GM12878 (cell line): ENCODE measurements around the gene XYLB. TPM values are rescaled to one million over a fixed set of nuclear protein-coding genes. Genes with fewer than 3 reads are reported as not detected.

Experiments used
- ATAC-seq: fragments of 200-7000 bp; cut with Tn5 transposase; 3 replicates; pipeline ENCODE4 v1.9.1; 2020; ENCODE audit warnings: mild to moderate bottlenecking, moderate library complexity
- BruUV-seq: library from RNA; stranded (reverse); fragments of 400-500 nt; replicated peaks from 2 replicates; lab custom pipeline; 2021; lab: Mats Ljungman, UMichigan
- CTCF ChIA-PET: fragments of 300-600 bp; sonication (Branson Sonifier 250); formaldehyde crosslinking; extraction: SDS; loops from one replicate; lab custom pipeline; 2021; ENCODE audit warnings: inconsistent platforms; lab: Yijun Ruan, JAX
- POLR2A ChIA-PET: fragments of 350-600 bp; formaldehyde crosslinking; extraction: SDS; loops from one replicate; lab custom pipeline; 2021; ENCODE audit warnings: inconsistent platforms; lab: Charles Lee
- RAD21 ChIA-PET: fragments of 300-600 bp; sonication (Branson Sonifier 250); formaldehyde crosslinking; loops from one replicate; lab custom pipeline; 2023; ENCODE audit warnings: antibody characterized with exemption; ENCODE audit not compliant: unreplicated experiment; lab: Charles Lee
- SMC1A ChIA-PET: fragments of 300-600 bp; sonication (Branson Sonifier 250); formaldehyde crosslinking; loops from one replicate; lab custom pipeline; 2023; ENCODE audit not compliant: unreplicated experiment, uncharacterized antibody; lab: Charles Lee
- DNase-seq: peaks from one replicate; pipeline ENCODE4 v3.0.0-alpha.2; 2011; ENCODE audit warnings: low read depth, low spot score
- FAIRE-seq: peaks from 3 replicates; lab custom pipeline; 2011; peaks lifted over from hg19 to GRCh38; lab: Jason Lieb, UNC
- H2AFZ ChIP-seq: 2 replicates; pipeline ENCODE4 v1.6.0; 2011; ENCODE audit warnings: low read depth, low read length, control low read depth; ENCODE audit not compliant: control insufficient read depth
- H3K27ac ChIP-seq: 2 replicates; pipeline ENCODE4 v1.5.1; 2011; ENCODE audit warnings: control low read depth; ENCODE audit not compliant: control insufficient read depth, insufficient read depth
- H3K27me3 ChIP-seq, 2 experiments: replicated peaks in 1 of 2; 2 replicates each; pipeline versions ENCODE4 v1.6.0 to v1.6.1; 2011; ENCODE audit warnings: low read length in 1 of 2; ENCODE audit not compliant: control insufficient read depth in 2 of 2, insufficient read depth in 2 of 2
- H3K36me3 ChIP-seq, 2 experiments: 2 replicates each; pipeline ENCODE4 v1.5.1; 2011; ENCODE audit warnings: low read length in 1 of 2; ENCODE audit not compliant: control insufficient read depth in 2 of 2, insufficient read depth in 2 of 2
- H3K4me1 ChIP-seq: 2 replicates; pipeline ENCODE4 v1.6.1; 2011; ENCODE audit warnings: mild to moderate bottlenecking, low read length, moderate library complexity, mixed read lengths; ENCODE audit not compliant: control insufficient read depth, insufficient read depth
- H3K4me2 ChIP-seq: 2 replicates; pipeline ENCODE4 v1.6.0; 2011; ENCODE audit warnings: control low read depth; ENCODE audit not compliant: control insufficient read depth, insufficient read depth
- H3K4me3 ChIP-seq: fragments of 200-600 bp; sonication (generic); 2 replicates; pipeline ENCODE4 v1.5.1; 2016
- H3K79me2 ChIP-seq: 2 replicates; pipeline ENCODE4 v1.6.0; 2011; ENCODE audit warnings: low read length; ENCODE audit not compliant: control insufficient read depth, insufficient read depth
- H3K9ac ChIP-seq: 2 replicates; pipeline ENCODE4 v1.8.0; 2011; ENCODE audit warnings: low read length, control low read depth, mixed read lengths; ENCODE audit not compliant: control insufficient read depth, insufficient read depth
- H3K9me3 ChIP-seq: replicated peaks from 3 replicates; pipeline ENCODE4 v1.5.1; 2011; ENCODE audit warnings: mild to moderate bottlenecking, low read length; ENCODE audit not compliant: control insufficient read depth, insufficient read depth
- H4K20me1 ChIP-seq: 2 replicates; pipeline ENCODE4 v1.6.0; 2011; ENCODE audit not compliant: control insufficient read depth, insufficient read depth
- CHD1 ChIP-seq: IDR thresholded peaks from 2 replicates; pipeline ENCODE4 v1.6.1; 2012; ENCODE audit warnings: low read depth, low read length, improper control_type of control experiment
- IRF5 ChIP-seq: fragments of 450-650 bp; IDR thresholded peaks from 2 replicates; pipeline ENCODE4 v1.6.1; 2017; ENCODE audit warnings: borderline replicate concordance
- LARP7 ChIP-seq: fragments of 450-650 bp; IDR thresholded peaks from 2 replicates; pipeline ENCODE4 v1.6.1; 2017; ENCODE audit warnings: mild to moderate bottlenecking
- RAD21 ChIP-seq: IDR thresholded peaks from 2 replicates; pipeline ENCODE4 v1.6.1; 2011; ENCODE audit warnings: mild to moderate bottlenecking, low read depth, low read length, moderate library complexity; ENCODE audit not compliant: insufficient read depth
- TAF1 ChIP-seq: IDR thresholded peaks from 2 replicates; pipeline ENCODE4 v1.6.1; 2011; ENCODE audit warnings: mild to moderate bottlenecking, low read depth, low read length, borderline replicate concordance
- ZNF217 ChIP-seq: fragments of 450-650 bp; IDR thresholded peaks from 2 replicates; pipeline ENCODE4 v1.6.1; 2017; ENCODE audit warnings: antibody characterized with exemption, mild to moderate bottlenecking
- WGBS: methylation state at CpG from one replicate; pipeline ENCODE4 v1.1.6; 2016; ENCODE audit warnings: low lambda C conversion rate; ENCODE audit not compliant: insufficient replicate concordance, insufficient coverage; ENCODE audit errors: missing lambda C conversion rate; 5-methylcytosine and 5-hydroxymethylcytosine counted together
- in situ Hi-C: fragments of 300-500 bp; cut with MboI; formaldehyde crosslinking; loops from 9 replicates; pipeline ENCODE4 v1.14.3; 2018; ENCODE audit warnings: mixed read lengths
- intact Hi-C: fragments of 100-400 bp; cut with micrococcal nuclease; formaldehyde crosslinking; loops from one replicate; pipeline ENCODE4 v1.14.2; 2022; ENCODE audit not compliant: unreplicated experiment
- polyA plus RNA-seq, 11 experiments: library from polyadenylated mRNA; depleted of rRNA in 4 of 11; unstranded in 6 of 11; stranded (reverse) in 5 of 11; fragments of >200 nt; fragmentation: Nextera tagmentation in 4 of 11; fragmentation: Illumina TruSeq in 1 of 11; extraction: Ambion mirVana in 4 of 11; extraction: Trizol in 1 of 11; gene quantifications; 1 replicate in 1 of 11; 2 replicates in 10 of 11; pipeline versions ENCODE4 v1.2.1 to v1.2.3, GENCODE V29; 2011 to 2016; ENCODE audit warnings: inconsistent platforms in 2 of 11, missing spikeins in 2 of 11, low read depth in 1 of 11
- total RNA-seq, 4 experiments: library from RNA; depleted of rRNA in 3 of 4; stranded (reverse); fragments of >200 nt in 3 of 4; fragmentation: Illumina TruSeq in 1 of 4; extraction: Trizol in 1 of 4; gene quantifications; 2 replicates each; pipeline versions ENCODE4 v1.2.1 to v1.2.3, GENCODE V29; 2013 to 2021

The XYLB gene
- total and polyA plus RNA-seq, 10 of the 15 experiments (the other 5 are each of a cell fraction or from before 2014, with no cell fraction given) = 0.60 to 6.1 (median 3.5) TPM

DNA sequence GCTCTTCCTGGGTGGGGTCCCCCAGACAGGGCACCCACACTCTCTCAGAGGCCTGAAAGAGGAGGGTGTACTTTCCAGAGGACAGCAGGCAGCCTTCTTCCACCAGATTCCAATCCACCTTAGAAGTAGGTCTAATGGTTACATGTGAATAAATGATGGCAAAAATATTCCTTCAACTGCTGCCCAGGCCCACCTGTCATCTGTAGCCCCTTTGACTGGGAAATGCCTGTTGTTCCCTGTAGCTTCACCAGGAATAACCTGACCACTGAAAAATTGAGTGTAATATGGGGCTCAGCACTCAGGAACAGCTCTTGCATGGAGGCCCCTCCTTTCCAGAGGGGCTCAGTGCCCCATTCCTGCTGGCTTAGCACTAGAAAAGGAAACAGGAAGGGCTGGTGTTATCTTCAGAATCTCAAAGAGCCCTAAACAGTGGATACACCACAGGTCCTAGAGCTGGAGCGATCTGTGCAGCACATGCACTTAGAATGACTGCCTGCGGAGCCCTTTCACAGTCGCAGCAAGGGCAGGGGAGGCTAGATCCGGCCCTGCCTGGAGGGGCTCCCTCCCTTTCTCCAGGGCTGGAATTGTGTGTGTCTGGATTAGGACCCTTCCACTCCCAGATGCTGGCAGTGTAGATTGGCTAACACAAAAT lies 32.3 kb upstream of the XYLB start:
- no peak overlapping the region for H3K27ac ChIP-seq
- FAIRE-seq (no peak), DNase-seq (no peak), ATAC-seq (no peak)
- H4K20me1 ChIP-seq = no peaks in the 10 kb centered on the region
- intact Hi-C loops = no loop called here
- POLR2A ChIA-PET = no interaction called here
- H3K79me2 ChIP-seq = no peaks in the 10 kb centered on the region
- 25% methylated on average over 4 of the region's 4 CpGs for WGBS
- H3K9me3 ChIP-seq = no peaks in the 10 kb centered on the region
- no peak overlapping the region for H3K4me2 ChIP-seq
- H3K9ac ChIP-seq = no peak overlapping the region
- CTCF ChIA-PET = no interaction called here
- in situ Hi-C loops = no loop called here
- H3K4me3 ChIP-seq = no peak overlapping the region
- no peaks in the 10 kb centered on the region for H3K36me3 ChIP-seq
- BruUV-seq = no TSS peak
- SMC1A ChIA-PET = no interaction called here
- H3K27me3 ChIP-seq = peaks cover 0 to 3% of the 10 kb centered on the region in 2 experiments; a peak in 1 of 4 replicates
- no peaks in the 10 kb centered on the region for H3K4me1 ChIP-seq
- RAD21 ChIA-PET = no interaction called here
- H2AFZ ChIP-seq = no peak overlapping the region
- TF ChIP-seq LARP7 = no peak
- TF ChIP-seq IRF5 = no peak
- no peak for TF ChIP-seq RAD21
- TF ChIP-seq ZNF217 = no peak
- no peak for TF ChIP-seq CHD1
- TF ChIP-seq TAF1 = no peak
